Activated CD4-positive, CD25-positive, alpha-beta regulatory T cell treated with anti-CD3 and anti-CD28 coated beads, Interleukin-2, amount 50 U/mL, for 24 hours (primary cell): ENCODE measurements around the gene GLRX2.
"Not testable (repeated sequence)": the region's sequence is repeated elsewhere in the genome, so short reads cannot be mapped to it uniquely, and the experiment has no call there.

Source experiments
- ATAC-seq, 2 donors: fragments of 150-1000 bp; cut with Tn5 transposase; one replicate each; pipeline ENCODE4 v1.10.0; 2021; ENCODE audit warnings: mild to moderate bottlenecking in 1 of 2, moderate library complexity in 1 of 2

Gene GLRX2

DNA sequence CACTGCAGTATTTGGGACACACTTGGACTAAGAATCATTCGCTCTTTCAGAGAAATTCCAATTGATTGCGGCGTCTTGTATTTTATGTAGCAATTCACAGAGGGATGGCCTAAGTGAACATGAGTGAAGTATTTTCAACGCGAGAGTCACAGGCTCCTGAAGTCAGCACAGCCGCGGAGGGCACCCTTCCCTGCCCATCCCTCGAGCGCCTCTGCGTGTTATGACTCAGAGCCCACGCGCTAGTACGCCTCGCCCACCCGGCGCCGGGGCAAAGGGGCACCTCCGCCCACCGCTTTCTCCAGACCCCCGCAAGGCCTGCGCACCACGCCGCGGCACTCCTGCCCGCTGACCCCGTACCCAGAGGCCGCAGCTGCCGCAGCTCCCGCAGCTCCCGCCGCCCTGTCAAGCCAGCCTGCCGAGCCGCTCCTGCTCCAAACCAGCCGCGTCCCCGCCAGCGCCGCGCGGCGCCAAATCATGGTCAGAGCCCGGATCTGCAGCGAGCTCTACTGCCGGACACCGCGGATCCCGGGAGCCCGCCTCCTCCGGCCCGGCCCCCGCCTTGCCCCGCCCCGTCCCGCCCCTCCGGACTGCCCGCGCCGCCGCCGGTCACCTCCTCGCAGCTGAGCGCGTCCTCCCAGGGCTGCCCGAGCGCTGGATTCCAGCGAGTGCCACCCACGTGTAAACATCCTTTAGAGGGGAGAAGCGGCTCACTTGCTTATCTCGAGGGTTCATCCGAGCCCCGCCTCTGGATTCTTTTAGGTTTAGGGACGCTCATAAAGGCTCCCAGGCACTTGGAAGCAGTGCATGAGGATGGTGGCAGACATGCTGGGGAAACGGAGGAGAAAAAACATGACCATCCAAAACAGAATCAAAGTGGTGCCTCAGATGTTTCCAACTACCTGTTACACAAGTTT, at the start of gene GLRX2:
Gene GLRX2 (minus strand): TSS at position 508 of the 914 bp plus-strand sequence. CDS start 32 bp downstream, at position 476.
- ATAC-seq = peak; percentile 90

DNA sequence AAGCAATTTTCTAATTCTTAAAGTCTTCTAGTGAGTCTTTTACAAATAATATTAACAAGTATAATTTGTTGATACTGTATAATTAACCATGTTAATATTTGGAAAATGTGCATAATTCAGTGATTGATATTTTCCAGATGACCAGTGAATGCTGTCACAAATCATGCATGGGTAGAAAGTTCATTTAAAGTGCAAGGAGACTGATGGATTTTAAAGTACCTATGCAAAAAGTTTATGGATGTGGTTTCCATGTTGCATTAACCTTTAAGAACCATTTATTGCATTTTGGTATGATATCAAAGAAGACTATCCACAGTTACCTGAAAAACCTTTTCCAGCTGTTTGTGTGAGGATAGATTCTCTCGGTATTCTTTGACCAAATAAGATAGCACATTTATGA, 39.8 kb upstream of the GLRX2 start:
- no peak for ATAC-seq

GRCh38 chr1:193144361-193144938, 39.2 kb upstream of the GLRX2 start:
- no peak for ATAC-seq

GRCh38 chr1:193143285-193143684, 38.1 kb upstream of the GLRX2 start:
- ATAC-seq = no peak

DNA sequence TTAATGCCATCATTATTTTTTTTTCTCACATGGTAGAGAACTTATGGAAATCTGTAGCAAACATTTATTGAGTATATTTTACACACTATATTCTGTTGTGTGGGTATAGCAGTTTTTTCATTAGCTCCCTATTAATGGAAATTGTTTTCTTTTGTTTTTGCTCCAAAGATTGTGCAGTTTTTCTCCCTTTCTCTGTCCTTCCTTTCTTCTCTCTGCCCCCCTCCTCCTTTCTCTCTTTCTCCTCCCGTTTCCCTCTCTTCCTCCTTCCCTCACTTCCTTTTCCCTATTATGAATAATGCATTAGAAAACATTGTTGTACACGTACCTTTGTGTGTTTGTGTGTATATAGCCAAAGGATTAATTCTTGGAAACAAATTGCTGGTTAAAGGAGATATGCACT, 37.2 kb upstream of the GLRX2 start:
- no peak for ATAC-seq

- ATAC-seq = peak; percentile 51 to 58
These were observed 36.6 kb upstream of the GLRX2 start for GRCh38 chr1:193141804-193142203.

- no peak for ATAC-seq
These were observed 35.0 kb upstream of the GLRX2 start for GRCh38 chr1:193140254-193140653.

GRCh38 chr1:193131266-193131860, 26.1 kb upstream of the GLRX2 start:
- ATAC-seq = peak; percentile 78 to 83

GRCh38 chr1:193125369-193125768, 20.2 kb upstream of the GLRX2 start:
- ATAC-seq = no peak

- ATAC-seq = no peak
These were observed 18.5 kb upstream of the GLRX2 start for GRCh38 chr1:193123751-193124150.

DNA sequence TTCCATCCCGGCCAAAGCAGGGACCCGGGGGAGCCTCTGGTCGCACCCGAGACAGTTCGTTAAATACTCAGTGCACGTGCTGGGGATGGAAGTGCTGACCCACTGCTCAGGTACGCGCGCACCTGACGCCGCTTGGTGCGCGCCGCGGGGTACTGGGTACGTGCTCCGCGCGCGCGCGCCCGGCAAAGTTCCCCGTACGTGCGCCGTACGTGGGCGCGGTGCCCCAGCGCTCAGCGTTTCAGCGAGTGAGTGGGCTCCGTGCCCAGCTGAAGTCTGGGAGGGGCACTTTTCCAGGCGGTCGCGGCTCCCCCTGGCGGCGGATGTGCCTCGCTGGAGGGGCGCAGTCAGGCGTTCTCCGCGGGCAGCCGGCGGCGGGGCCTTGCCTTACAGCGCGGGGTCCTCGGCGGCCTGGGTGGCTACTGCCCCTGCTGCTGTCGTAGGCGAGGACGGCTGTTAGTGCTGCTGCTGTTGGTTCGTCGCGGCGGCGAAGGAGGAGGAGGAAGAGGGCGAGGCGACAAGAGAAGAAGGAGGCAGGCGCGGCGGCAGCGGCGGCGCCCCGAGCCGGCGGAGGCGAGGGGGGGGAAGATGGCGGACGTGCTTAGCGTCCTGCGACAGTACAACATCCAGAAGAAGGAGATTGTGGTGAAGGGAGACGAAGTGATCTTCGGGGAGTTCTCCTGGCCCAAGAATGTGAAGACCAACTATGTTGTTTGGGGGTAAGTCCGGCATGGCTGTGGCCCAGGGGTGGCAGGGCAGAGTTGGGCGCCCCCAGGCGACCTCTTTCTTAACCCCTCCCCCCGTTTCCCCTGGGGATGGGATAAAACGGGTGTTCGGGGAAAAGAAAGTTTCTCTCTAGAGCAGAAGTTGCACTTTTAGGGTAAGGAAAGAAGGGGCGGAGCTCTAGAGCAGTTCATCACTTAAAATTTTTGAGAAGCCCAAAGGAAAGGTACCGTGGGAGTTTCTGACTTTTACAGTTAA, 16.7 kb upstream of the GLRX2 start, which contains the start of gene CDC73:
Gene CDC73 (plus strand): TSS at position 416 of the 978 bp plus-strand sequence. CDS start 170 bp downstream, at position 586.
- peak; percentile 93 for ATAC-seq

- no peak for ATAC-seq
These were observed 15.5 kb upstream of the GLRX2 start for GRCh38 chr1:193120604-193121166.

- no peak for ATAC-seq
These were observed 13.9 kb upstream of the GLRX2 start for GRCh38 chr1:193118803-193119730.

GRCh38 chr1:193118194-193118593, 13.0 kb upstream of the GLRX2 start:
- ATAC-seq = no peak

GRCh38 chr1:193117167-193117566, 12.0 kb upstream of the GLRX2 start:
- not testable (repeated sequence) for ATAC-seq

DNA sequence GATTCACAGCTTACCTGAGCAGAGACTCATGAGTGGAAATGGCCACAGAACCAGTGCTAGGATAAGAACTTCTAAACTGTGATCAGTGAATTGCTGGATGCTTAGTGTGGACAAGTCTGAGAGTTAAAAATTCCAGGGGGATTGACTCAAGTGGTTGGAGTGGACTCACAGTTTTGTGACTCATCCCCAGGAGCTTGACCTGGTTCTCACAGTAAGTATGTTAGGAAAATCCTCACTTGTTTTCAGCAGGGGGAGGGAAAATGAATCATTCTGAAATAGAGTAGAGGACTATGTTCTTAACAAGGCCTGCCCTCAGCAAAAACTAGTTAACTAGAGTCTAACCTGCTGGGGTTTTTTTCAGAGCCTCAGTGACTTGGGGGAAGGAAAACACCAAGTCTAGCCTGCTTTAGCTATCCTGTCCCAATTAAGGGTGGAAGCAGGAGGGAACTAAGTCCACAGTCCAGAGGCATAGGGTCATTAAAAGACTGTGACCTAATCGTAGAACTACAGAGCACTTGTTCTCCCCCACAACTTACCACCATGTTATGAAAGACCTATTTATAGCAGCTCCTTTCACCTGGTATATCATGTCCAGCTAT, 10.5 kb upstream of the GLRX2 start:
- ATAC-seq = no peak

DNA sequence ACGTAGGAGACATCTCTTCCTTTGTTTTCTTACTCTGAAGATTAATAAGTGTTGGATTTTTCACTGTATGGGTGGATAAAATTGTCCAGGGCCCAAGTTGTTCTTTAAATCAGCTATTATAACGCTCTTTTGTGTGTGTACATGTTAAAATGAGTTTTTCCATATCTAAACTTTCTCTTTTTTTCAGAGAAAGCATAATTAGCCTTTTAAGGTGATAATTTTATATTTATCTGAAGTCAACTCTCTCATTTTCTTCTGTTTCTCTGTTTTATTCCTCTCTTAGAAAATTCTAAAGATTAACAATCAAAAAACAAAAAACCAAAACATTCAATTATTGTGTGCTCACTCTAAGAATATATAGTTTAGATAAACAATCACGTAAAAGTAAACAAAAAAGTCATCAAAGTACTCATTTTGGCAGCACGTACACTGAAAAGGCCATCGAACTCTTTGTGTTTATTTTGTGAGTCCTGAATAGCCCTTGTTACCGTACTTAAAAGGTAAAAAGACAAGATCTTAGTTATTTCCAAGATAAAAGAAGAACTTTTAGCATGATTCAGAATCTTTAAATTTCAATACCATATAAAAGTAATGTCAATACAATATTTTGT, 9.4 kb upstream of the GLRX2 start:
- no peak for ATAC-seq

- ATAC-seq = no peak
These were observed 8.7 kb upstream of the GLRX2 start for GRCh38 chr1:193113992-193114332.

DNA sequence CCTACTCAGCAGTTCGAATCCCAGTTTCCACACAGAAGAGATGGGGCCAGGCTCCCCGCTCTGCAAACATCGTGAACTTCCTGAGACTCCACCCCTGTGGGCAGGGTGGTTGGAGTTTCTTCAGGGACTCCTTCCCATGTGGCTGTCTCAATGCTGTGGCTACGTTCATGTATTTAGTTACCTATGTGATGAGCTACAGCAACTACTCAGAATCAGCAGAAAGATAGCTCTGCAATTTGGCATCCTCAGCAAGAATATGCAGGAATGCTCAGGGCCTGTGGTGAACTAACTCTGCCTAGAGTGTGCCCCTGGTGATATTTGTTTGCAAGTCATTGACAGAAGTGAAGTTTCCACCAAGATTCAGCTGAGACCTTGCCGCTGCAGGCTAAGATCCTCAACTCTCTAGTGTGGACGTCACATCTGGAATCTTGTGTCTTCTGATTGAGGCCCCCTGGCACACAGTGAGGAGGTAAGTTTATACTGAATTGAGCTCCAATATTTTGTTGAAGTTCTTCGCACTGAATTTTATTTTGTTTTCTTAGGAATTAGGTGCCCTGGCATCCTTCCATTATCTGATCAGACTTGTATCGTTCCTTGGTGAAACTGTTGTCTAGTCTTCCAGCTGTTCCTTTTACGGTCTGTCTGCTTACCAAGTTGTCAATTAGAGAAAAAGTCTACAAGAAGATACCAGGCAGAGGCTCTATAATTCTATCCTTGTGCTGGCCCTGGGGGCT, 8.2 kb upstream of the GLRX2 start:
- ATAC-seq = no peak
